GM13976 (cell line): Measurements from ENCODE around the gene SLC25A13.
"Not testable (repeated sequence)": the region's sequence is repeated elsewhere in the genome, so short reads cannot be mapped to it uniquely, and the experiment has no call there.

Experiments
- DNase-seq: peaks from one replicate; pipeline ENCODE4 v3.0.0; 2012; ENCODE audit warnings: low spot score
- in situ Hi-C: fragments of 300-500 bp; cut with MboI; formaldehyde crosslinking; loops from one replicate; pipeline ENCODE4 v1.12.0; 2022; ENCODE audit warnings: low sequenced_read_pairs, mixed read lengths, inconsistent platforms; ENCODE audit not compliant: unreplicated experiment
- TF ChIP-seq, protein P1 (sequence below): IDR thresholded peaks from 2 replicates; pipeline ENCODE4 v1.5.1; 2012; ENCODE audit warnings: borderline replicate concordance, mild to moderate bottlenecking; ENCODE audit not compliant: insufficient read depth; ENCODE audit errors: extremely low read depth, missing control alignments, control extremely low read depth

SLC25A13 gene

DNA sequence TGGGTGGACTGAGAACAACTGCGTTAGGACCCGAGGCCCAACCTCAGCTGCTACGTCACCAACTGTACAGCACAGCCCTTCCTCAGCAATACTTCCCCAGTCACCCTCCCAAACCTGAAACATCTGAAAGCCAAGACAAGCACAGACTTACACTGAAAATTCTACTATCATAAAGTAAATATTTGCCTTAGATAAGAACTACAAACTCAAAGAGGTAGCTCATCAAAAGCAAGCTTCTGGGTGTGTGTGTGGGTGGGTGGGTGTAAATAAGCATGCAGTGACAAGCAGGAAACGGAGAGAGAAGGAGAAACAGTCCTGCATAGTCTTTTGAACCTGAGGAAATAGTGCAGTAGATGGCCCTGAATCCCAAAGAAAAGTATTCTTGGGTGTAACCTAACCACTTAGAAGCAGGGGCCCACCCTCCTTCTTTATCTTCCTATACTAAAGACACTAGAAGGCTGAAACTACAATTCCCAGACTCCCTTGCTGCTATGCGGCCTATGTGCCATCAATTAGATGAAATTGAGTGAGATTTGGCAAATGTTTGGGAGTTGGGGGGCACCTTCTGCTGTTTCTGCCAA is 18.7 kb downstream of the SLC25A13 start:
- DNase-seq = no peak
- TF ChIP-seq, protein P1, sequence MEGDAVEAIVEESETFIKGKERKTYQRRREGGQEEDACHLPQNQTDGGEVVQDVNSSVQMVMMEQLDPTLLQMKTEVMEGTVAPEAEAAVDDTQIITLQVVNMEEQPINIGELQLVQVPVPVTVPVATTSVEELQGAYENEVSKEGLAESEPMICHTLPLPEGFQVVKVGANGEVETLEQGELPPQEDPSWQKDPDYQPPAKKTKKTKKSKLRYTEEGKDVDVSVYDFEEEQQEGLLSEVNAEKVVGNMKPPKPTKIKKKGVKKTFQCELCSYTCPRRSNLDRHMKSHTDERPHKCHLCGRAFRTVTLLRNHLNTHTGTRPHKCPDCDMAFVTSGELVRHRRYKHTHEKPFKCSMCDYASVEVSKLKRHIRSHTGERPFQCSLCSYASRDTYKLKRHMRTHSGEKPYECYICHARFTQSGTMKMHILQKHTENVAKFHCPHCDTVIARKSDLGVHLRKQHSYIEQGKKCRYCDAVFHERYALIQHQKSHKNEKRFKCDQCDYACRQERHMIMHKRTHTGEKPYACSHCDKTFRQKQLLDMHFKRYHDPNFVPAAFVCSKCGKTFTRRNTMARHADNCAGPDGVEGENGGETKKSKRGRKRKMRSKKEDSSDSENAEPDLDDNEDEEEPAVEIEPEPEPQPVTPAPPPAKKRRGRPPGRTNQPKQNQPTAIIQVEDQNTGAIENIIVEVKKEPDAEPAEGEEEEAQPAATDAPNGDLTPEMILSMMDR = no peak
- in situ Hi-C loops = no loop called here

DNA sequence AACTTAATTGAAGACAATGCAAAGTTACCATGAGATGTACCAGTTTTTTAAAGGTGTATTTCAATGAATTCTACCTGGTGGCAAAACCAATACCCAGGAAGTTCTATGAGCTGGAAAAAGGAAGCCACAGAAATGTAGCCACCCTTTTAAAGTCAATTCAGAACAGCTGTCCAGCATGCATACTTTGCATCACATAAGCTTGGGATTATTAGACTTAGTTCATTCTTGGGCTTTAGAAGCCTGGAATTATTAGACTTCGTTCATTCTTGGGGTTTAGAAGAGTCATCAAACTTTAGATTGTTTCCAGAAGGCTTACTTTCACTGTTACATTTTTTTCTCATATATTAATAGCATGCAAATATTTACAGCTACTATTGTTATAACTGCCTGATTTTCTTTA is 20.9 kb downstream of the SLC25A13 start:
- no peak for DNase-seq
- TF ChIP-seq, protein P1 = no peak
- in situ Hi-C loops = no loop called here

DNA sequence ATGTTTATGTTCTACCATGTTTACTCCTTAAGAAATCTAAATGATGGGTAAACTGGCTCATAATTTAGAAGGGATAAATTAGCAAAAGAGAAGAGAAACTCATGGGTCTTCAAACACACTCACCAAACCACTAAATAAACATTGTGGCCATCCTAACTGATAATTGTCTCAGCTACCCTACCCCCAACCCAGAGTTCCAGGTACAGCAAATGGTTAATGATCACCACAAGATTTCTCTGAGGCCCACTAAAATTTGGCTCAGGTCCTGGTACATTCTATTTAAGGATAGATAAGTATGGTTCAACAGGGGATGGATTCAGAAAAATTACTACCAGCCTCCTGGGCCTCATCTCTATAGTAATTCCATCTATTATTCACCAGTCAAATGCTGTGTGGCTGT is 21.4 kb downstream of the SLC25A13 start:
- TF ChIP-seq, protein P1 = no peak
- in situ Hi-C loops = no loop called here
- DNase-seq = no peak

DNA sequence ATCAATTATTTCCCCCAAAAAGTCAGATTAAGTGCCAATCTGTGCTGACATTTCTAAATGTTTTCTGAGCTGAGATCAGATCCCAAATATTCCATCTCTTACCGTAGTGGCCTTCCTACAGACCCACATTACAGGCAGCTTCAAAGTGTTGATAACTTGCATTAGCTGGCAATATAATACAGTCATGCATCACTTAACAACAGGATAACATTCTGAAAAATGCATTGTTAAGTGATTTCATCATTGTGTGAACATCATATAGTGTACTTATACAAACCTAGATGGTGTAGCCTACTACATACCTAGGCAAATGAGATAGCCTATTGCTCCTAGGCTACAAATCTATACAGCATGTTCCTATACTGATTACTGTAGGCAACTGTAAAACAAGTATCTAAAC is 22.4 kb downstream of the SLC25A13 start:
- TF ChIP-seq, protein P1 = no peak
- DNase-seq = no peak
- in situ Hi-C loops = no loop called here

DNA sequence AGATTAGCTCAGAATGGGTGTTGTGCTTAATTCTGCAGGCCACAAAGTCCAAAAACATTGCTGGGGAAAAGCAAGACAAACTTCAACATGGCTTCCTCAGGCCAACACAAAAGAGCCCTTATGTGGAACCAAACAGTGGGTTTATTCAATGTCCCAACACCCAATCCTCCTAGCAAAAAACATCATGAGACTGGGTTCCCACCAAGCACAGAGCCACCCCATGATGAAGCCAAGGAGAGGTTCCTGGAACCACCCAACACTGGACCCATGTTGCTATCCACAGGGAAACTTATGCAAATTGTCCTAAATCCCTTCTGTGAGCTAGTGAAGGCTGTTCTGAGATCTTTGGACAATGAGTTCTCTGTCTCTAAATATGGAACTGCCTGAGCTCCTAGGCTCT is 24.0 kb downstream of the SLC25A13 start:
- TF ChIP-seq, protein P1 = no peak
- in situ Hi-C loops = no loop called here
- DNase-seq = no peak

DNA sequence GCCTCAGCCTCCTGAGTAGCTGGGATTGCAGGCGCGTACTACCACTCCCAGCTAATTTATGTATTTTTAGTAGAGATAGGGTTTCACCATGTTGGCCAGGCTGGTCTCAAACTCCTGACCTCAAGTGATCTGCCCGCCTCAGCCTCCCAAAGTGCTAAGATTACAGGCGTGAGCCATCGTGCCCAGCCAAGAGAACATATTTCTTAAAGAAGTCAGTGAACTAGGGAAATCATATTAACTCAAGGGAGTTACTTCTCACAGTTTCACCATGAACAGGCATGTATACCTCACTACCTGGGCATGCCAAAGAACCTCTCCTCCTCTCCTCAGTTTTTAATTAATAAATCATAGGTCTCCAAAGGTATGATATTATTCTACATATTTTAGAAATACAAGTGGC is 24.5 kb downstream of the SLC25A13 start:
- in situ Hi-C loops, DNase-seq: not testable (repeated sequence)

DNA sequence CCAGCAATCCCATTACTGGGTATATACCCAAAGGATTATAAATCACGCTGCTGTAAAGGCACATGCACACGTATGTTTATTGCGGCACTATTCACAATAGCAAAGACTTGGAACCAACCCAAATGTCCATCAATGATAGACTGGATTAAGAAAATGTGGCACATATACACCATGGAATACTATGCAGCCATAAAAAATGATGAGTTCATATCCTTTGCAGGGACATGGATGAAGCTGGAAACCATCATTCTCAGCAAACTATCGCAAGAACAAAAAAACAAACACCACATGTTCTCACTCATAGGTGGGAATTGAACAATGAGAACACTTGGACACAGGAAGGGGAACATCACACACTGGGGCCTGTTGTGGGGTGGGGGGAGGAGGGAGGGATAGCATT is 28.0 kb downstream of the SLC25A13 start:
- DNase-seq, in situ Hi-C loops: not testable (repeated sequence)

DNA sequence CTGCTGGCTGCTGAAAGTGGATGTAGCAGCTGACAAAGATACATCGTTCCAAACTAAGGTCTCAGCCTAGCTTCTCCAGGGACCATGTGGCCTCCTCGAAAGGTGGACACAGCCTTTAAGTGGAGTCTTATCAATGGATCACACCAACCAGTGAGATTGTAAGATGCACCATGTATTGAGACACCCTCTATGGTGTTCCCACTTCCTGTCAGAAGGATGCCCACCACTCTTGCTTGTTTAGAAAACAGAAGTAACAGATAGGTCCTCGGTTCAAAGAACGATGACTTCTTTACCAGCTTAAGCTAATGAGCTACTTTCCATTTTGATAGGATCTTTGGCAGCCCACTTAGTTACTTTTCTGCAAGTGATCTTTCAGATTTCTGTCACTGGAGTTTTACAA is 34.3 kb downstream of the SLC25A13 start:
- in situ Hi-C loops = no loop called here
- no peak for DNase-seq
- TF ChIP-seq, protein P1 = no peak
